GM21825 (cell line): ENCODE data around the gene GID8.
A peak's percentile ranks its signal among the peaks of the same experiment; 100 is the strongest.

ENCODE experiments used
- ATAC-seq: cut with Tn5 transposase; IDR thresholded peaks from one replicate; pipeline ENCODE4 v1.9.1; 2021; ENCODE audit warnings: mild to moderate bottlenecking, moderate library complexity; ENCODE audit not compliant: unreplicated experiment

GID8 gene

DNA sequence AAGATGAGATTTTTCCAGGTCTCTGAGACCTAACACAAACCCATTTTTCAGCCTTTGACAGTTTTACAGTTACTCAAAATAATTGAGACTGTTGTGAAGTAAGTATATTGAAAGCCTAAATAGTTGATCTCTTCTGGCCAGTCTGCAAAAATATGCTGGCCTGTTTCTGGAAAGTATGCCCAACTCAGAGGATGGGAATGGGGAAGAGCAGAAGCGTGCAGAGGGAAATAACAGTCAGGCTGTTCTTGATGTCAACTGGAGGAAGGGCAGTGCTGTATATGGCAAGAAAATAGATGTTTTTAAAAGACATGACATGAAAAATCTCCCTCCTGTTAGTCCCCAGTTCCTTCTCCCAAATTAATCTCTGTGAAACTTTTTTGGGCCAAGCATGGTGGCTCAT lies 3.8 kb downstream of the GID8 start:
- no peak for ATAC-seq

DNA sequence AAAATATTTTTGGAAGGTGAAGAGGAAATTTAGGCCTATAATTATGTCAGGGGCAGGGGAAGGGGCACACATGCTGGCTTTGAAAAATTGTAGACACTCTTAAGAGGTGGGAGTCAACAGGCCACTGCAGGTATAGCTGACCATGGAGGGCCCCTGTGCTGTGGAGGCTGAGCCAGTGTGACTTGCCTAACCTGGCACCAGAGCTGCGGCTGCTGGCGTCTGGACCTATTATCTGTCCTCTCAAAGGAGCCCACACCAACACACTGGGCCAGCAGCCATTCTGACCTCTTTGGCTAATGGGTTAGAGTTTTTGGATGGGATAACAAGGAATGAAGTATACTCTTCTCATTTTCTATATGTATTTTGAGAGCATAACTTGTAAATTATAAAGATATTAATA lies 4.5 kb downstream of the GID8 start:
- ATAC-seq = no peak

DNA sequence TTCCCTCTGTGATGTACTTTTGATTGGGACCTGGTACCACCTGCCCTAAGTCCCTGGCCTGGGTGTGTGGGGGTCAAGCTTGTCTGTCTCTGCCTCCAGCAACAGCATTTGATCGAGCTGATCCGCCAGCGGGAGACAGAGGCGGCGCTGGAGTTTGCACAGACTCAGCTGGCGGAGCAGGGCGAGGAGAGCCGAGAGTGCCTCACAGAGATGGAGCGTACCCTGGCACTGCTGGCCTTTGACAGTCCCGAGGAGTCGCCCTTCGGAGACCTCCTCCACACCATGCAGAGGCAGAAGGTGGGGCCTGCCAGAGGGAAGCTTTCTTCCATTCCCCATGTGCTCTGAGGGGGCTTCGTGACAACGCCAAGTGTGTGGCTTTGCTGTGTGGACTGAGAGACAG lies 5.4 kb downstream of the GID8 start:
- no peak for ATAC-seq

DNA sequence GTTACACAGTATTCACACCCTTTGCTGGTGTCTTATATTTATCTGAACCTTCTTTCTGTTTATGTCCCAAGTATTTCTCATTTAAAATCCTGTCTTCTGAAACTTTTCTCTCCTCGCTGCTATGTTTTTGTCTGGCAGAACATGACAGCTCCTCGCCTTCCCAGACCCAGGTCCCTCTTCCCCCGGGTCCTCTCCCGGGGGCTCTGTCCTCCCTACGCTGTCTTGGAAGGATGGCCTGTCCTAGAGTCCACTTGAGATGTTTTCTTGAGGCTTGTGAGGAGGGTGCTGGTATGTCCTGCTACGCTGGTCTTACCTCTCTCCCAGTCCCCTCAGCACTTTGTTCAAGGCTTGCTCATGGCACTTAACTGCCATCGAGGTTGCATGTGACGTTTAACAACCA lies 6.2 kb downstream of the GID8 start:
- ATAC-seq = no peak

DNA sequence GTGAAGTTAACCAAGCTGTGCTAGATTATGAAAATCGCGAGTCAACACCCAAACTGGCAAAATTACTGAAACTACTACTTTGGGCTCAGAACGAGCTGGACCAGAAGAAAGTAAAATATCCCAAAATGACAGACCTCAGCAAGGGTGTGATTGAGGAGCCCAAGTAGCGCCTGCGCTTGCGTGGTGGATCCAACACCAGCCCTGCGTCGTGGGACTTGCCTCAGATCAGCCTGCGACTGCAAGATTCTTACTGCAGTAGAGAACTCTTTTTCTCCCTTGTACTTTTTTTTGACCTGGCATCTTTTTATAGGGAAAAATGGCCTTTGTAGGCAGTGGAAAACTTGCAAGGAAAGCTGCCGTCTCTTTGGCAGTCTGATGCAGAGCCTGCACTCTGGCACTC lies 6.8 kb downstream of the GID8 start:
- no peak for ATAC-seq

DNA sequence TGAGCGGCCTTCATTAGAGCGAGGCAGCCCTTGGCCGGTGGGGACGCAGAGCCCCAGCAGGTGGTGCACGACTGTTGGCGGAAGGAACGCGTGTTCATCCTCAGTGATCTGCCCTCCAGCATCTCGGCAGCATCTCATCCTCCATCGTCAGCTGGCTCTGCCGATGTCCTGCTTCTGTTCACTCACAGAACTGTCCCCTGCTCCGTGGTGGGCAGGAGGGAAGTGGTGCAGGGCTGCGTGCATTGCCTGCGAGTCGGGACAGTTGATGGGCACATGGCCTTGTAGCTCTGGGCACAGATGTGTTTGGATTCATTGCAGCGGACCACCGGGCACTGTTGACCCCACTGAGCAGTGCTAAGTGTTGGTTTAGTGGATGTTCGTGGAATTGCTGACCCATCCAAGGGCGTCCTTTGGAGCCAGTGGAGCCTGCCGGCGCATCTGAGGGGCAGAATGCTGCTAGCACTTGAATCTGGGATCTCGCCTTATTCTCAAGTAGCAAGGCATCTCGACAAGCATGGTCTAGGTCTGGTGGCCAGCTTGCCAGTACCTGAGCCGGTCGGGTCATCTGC lies 7.9 kb downstream of the GID8 start:
- no peak for ATAC-seq

DNA sequence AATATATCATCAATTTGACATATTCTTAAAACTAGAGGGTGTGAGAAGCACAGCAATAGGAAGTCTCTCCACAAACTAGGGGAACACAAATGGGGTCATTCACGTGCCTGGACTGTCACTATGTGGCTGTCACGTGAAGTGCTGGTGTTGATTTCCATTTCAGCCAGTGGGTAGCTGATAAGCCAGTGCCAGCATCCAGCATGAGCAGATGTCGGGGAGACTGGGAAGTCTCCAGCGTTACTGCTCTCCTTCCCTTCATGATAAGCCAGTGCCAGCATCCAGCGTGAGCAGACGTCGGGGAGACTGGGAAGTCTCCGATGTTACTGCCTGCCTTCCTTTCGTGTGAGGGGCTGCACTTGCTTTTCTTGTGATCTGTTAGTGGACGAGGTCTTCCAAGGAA lies 9.0 kb downstream of the GID8 start:
- ATAC-seq = no peak

DNA sequence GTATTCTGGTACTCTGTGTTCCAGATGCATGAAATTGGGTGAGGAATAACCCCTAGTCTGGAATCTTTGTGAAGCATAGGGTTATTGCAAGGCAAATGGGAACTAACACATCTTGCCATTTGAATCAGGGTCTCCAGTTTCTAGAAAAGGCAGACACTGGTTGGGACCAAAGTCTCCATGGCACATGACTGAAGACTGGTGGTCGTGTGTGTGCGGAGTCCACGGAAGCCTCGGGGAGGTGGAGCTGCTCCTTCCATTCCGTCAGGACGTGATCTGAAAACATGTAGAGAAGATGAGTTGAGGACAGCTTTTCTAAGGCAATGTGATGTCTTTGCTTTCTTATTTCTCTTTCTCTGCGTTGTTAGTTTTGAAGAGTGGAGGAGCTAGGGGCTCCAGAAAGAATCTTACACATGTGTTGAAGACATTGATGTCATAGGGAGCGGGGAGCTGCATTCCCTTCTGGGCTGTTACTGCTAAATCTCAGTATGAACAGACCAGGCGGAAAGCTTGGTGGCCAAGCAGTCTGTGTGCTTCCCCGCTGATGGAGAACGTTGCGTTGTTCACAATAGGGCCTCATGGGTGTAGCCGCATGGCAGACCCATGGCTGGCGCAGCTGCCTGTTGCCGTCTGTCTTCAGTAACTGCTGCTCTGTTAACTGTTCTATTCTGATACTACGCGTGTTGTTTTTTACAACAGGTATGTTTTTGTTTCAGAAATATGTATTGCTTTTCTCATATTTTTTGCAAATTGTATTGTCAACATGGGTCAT lies 9.8 kb downstream of the GID8 start:
- no peak for ATAC-seq

DNA sequence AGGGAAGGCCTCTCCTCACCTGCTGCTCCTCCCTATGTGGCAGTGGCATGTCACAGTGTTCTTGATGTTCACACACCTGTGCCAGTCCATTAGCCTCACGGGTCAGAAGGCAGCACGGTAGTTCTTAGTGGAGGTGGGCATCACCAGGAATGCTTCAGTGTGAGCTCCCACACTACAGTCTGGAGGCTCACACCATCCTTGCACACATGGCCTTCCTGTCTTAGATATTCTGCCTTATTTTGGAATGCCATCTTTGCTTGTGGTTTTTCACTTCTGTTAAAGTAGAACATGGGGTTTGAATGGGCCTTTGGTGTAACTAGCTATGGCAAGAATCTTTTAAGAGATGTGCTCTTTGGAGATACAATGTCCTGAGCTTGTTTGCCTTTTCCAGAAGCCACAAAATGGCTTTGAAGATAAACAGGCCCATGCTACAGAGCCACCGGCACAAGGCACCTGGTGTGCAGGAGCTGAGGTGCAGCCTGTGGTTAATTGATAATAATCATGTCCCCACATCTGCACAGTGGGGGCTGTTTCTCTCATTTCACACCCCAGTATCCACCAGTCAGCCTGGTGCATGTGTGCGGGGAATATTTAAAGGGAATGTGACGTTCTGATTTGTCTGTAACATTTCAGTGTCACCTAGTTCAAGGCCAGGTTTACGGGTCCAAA lies 11.3 kb downstream of the GID8 start:
- ATAC-seq = no peak

DNA sequence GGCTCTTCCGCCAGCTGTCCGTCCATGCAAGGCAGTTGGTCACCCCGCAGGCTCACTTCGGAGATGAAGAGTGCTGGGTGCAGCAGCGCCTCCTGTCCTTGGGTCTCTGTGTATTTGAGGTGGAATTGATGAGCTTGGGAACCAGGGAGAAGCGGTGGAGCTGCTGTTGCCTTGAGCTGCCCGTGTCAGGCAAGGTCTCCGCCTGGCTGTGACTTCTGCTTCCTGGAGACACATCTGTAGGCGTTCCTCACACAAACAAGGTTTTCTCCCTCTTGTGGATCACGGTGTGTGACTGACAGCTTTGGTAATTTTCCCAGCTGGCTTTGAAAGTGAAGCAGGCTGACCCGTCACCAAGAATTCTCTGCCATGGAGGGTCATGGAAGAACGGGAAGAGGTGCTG lies 12.0 kb downstream of the GID8 start:
- no peak for ATAC-seq

DNA sequence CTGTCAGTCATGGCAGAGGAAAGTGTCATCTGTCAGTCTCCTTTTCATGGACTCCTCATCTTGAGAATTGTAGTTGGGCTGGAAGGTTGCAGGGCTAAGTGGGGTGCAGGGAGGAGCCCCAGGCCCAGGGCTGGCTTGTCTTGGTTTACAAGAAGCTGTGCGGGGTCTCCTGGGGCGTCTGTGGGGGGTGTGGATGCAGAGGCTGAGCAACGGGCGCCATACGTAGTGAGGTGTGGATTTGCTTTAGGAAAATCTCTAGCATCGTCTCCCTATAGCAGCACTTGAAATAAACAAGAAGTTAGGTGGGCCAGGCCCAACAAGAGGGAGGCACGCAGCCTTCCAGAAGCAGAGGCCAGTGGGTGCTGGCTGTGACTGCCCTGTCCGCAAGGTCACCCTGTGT lies 12.8 kb downstream of the GID8 start:
- no peak for ATAC-seq

DNA sequence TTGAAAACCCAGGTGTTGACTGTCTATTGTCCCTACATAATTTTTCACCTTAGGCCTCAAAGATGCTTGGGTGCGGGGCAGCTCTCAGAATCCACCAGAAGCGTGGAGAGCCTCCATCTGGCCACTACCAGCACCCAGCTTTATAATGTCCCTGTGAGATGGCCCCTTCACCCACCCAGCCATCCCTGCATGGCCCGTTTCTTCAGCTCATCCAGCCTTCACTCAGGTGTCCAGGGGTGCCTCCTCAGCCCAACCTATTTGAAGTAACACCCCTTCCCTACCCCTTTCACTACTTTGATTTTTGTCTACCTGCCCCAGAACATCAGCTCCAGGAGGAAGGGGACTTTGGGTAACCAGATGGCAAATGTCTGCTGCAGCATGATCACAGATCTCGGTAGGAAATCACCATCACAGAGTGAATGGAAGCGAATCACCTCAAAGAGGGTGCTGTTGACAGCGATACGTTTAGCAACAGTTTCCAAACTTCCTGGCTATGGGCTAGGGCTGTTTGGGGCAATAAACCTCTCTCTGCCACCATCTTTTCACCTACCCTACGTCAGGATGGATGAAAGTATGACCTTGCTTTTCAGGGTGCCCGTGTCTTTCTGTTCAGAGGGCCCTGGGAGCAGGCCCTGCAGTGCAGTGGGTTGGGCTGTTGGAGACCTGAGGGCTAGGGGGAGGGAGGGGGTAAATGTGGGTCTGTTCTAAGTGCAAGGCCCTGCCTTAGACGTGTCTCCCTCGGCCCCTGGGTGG lies 13.4 kb downstream of the GID8 start:
- ATAC-seq = no peak

DNA sequence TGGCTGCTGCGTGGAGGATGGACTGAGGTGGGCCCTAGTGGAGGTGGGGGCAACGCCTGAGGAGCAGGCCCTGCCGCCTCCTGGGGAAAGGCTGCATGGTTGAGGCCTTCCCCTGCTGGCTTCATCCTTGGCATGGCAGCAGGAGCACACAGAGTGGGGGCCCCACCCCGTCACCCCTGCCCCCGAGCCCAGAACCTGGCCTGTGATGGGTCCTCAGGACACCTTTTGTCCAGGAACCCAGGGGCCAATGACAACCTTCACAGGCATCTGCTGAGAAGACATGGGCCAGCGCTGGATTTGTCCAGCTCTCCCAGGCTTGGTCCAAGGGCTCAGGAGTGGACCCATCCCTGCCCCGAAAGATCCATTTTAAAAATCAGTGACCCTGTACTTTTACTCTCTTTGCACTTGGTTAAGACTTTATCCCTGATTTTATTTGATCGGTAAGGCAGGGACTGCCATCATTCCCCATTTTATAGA lies 14.0 kb downstream of the GID8 start:
- ATAC-seq = no peak

DNA sequence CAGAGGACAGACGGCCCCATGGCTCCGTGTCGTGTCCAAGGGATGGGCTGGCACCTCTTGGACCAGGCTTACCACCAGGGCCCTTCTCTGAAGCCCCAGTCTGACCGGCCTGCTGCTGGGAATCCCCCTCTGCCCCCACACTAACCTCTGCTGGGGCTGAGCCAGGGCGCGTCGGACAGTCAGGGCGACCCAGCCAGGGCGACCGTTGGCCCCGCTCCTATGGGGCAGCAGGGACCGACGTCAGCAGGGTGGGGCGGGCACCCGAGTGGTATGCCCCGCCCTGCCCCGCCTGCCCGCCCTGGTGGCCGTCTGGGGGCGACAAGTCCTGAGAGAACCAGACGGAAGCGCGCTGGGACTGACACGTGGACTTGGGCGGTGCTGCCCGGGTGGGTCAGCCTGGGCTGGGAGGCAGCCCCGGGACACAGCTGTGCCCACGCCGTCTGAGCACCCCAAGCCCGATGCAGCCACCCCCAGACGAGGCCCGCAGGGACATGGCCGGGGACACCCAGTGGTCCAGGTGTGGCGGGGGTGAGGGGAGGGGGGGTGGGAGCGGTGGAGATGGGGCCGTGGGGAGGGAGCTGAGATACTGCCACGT lies 14.5 kb downstream of the GID8 start, which contains the start of gene SLC17A9:
TSS of gene SLC17A9 (plus strand) at position 337 of the 595 bp plus-strand sequence. CDS start at position 459, 122 bp downstream.
- peak; percentile 44 for ATAC-seq

DNA sequence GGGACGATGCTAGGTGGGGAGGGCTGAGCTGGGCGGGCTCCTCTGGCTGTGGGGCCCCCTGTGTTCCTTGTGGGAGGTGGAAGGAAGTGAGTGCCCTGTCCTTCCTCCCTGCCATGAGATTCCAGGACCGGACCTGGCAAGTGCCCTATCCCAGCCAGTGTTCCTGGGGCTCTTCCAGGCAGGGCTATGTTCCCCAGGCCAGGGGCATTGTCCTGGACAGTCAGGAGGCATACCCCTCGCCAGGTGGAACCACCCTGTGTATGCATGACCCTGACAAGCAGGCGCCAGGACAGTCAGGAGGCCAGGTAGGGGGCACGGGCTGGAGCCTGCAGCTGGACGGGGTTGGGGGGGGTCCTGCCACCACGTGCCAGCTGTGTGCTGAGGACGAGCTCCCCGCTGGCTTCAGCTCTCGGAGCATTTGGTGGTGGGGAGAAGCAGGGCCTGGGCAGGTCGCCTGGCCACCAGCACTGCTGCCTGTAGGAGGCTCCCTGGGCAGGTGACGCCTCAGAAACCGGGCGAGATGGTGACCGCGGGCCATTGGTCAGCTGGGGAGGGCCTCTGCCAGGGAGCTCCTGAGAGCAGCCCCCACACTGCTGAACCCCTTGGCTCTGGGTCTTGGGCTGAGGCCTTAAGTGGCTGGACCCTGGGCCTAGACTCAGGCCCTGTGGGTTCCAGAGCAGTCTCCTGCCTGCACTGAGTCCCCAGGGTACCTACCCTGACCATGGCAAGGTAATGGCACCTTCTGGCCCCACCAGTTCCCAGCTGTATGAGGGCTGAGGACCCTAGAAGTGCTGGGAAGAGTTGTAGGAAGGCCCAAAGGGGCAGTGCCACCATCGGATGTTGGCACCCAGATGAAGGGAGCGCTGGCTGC lies 15.3 kb downstream of the GID8 start:
- ATAC-seq = no peak

DNA sequence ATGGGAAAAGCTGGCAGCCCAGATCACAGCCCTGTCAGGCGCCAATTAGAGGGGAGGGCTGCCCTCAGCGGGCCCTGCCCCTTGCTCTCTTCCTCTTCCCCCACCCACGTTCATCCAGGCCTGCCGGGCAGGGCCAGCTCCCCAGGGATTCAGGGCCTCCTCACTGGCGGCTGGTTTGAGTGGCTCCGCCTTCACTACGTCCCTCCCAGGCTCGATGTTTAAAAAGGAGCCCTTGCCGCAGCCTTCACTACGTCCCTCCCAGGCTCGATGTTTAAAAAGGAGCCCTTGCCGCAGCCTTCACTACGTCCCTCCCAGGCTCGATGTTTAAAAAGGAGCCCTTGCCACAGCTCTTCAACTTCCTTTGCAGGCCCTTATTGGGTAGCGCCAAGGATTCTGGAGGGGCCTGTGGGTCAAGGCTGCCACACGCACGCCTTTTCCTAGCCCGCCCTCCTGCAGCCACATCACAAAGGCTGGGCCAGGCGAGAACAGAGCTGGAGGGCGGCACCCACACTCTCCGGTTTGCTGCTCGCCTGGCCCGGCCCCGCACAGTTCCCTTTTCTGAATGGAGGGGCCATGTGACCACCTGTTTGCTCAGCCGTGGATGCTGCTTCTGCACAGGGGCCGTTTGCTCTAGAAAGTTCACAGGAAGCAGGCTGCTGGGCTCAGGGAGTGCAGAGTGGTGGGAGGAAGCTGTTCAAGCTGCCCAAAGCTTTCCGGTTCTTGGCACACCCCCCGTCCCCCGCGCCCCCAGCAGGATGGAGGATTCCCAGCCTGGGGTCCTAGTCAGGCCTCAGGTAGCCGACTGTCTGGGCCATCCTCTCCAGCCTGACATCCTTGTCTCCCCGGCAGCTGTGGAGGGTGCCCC lies 16.1 kb downstream of the GID8 start:
- peak; percentile 62 for ATAC-seq

DNA sequence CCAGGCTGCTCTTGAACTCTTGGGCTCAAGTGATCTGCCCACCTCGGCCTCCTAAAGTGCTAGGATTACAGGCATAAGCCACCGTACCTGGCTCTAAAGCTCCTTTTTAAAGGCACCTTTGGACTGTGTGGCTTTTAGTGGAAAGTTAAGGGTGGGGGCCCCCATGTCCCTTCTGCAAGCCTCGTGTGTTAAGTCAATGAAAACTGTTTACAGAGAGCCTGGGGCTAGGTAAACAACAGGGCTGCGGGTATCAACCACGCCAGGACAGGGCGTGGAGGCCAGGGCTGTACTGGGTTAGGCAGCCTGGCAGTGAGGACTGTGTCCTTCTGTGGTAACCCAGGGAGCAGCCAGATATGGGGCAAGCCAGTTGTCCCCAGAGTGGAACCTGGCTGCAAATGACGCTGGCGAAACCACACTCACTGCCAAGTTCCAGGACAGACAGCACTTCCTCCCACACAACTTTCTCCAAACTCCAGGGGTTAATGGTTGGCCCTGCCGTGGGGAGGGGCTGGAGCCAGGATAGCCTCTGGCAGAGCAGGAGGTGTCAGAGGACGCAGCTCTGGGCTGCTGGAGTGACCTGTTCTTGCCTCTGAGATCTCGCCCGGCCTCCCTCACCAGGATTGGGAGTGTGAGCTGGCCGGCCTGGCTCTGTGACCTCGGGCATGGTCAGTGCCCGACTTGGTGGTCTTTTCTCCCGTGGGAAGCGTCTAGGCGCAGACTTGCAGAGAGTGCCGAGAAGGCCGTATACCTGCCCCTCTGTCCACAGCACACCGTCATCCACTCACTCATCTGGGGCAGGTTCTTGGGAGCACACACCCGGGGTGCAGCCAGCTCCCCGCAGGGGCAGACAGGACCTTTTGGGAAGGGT lies 17.8 kb downstream of the GID8 start:
- no peak for ATAC-seq
